H54 (cell line): Measurements from ENCODE around the gene DLG2.

Experiments used
- DNase-seq: peaks from one replicate; pipeline ENCODE4 v3.0.0; 2011; ENCODE audit warnings: low spot score, mixed read lengths; ENCODE audit not compliant: insufficient read length
- FAIRE-seq: peaks from 3 replicates; lab custom pipeline; 2011; peaks lifted over from hg19 to GRCh38; lab: Jason Lieb, UNC
- POLR2A ChIP-seq: IDR thresholded peaks from 2 replicates; pipeline ENCODE4 v1.6.1; 2011; ENCODE audit warnings: low read depth, mild to moderate bottlenecking, low read length

Gene DLG2

GRCh38 chr11:84829162-84829561 is 798.0 kb downstream of the DLG2 start:
- no peak for DNase-seq
- FAIRE-seq: no peak
- no peak for TF ChIP-seq POLR2A

DNA sequence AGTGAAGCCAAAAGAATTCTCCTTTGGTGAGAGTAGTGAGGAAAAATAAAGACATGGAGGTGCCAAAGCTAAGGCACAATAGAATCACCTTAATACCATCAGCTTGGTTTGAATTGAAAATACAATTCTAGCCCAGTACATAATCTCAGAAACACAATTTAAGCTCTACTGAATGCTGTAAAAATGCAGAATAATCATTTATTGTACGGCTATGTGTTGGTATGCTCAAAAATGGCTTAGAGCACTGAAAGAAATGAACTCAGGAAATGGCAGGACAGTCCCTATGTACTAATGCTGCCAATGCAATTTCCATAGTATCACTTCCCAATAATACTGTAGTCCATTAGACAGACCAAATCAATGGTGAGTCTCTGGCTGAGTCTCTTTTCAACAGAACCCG is 798.5 kb downstream of the DLG2 start:
- TF ChIP-seq POLR2A: no peak
- DNase-seq: no peak
- no peak for FAIRE-seq

- no peak for TF ChIP-seq POLR2A
- no peak for DNase-seq
- no peak for FAIRE-seq
These were observed 802.0 kb downstream of the DLG2 start for GRCh38 chr11:84825106-84825660.

- no peak for TF ChIP-seq POLR2A
- DNase-seq: no peak
- no peak for FAIRE-seq
These were observed 802.5 kb downstream of the DLG2 start for GRCh38 chr11:84824624-84825023.

GRCh38 chr11:84819537-84819936 is 807.6 kb downstream of the DLG2 start:
- DNase-seq (no peak), FAIRE-seq (no peak)
- TF ChIP-seq POLR2A: no peak

- FAIRE-seq: no peak
- no peak for TF ChIP-seq POLR2A
- DNase-seq: no peak
These were observed 808.0 kb downstream of the DLG2 start for GRCh38 chr11:84819128-84819527.

- DNase-seq (peak; percentile 2), FAIRE-seq (peak; percentile 62)
- no peak for TF ChIP-seq POLR2A
These were observed 809.1 kb downstream of the DLG2 start for GRCh38 chr11:84817998-84818397.

- no peak for FAIRE-seq
- TF ChIP-seq POLR2A: no peak
- DNase-seq: no peak
These were observed 814.6 kb downstream of the DLG2 start for GRCh38 chr11:84812471-84812969.

GRCh38 chr11:84806354-84806753 is 820.8 kb downstream of the DLG2 start:
- no peak for TF ChIP-seq POLR2A
- FAIRE-seq (no peak), DNase-seq (no peak)

GRCh38 chr11:84804041-84804440 is 823.1 kb downstream of the DLG2 start:
- DNase-seq (no peak), FAIRE-seq (no peak)
- no peak for TF ChIP-seq POLR2A

GRCh38 chr11:84800755-84801346 is 826.3 kb downstream of the DLG2 start:
- TF ChIP-seq POLR2A: no peak
- DNase-seq (peak; percentile 13), FAIRE-seq (peak; percentile 50)

GRCh38 chr11:84799112-84799511 is 828.0 kb downstream of the DLG2 start:
- no peak for TF ChIP-seq POLR2A
- no peak for FAIRE-seq
- DNase-seq: no peak

DNA sequence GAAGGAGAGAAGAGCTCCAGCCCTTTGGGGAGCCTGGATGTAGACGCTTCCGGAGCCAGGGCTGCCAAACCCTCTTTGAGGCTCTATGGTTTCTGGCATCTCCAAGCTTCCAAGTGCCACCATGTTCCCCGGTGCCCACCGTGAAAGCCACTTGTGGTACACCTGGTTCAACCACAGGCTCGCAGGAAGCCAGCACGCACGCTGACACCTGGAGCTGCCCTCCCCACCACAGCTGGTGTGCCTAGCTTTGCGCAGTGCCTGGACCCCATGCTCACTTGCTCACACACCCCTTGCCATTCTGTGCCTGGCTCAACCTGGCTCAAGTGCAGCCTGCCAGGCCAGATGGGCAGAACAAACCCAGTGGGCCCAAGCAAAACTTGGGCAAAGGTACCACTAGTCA is 831.4 kb downstream of the DLG2 start:
- TF ChIP-seq POLR2A: no peak
- FAIRE-seq: no peak

DNA sequence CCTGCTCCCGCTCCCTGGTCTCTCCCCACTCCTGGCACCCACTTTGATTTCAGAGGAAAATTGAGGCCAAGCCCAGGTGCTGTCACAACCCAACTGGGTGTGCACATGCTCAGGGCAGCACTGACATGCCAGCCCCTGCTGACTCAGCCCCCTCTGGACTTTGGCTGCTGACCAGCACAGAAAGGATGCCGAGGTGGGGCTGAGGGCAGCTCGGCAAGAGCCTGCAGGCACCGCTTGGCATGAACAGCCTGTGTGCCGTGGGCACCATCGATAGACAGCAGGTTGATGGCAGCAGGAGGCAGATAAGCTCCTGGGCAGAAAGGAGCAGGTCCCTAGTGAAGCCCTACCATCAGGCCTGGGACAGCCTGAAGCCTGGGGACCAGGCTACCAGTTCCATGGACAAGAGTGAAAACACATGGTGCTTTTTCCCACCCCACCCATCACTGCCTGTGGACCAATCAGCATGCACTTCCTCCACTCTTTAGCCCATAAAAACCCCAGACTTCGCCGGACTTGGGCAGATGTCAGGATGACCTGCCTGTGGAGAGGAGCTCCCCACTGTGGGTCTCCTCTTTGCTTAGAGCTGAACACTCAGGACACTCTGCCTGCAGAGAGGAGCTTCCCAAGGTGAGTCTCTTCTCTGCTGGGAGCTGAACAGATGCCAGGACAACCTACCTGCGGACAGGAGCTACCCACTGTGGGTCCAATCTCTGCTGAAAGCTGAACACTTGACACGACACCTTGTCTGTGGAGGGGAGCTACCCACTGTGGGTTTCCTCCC is 832.3 kb downstream of the DLG2 start:
- FAIRE-seq: no peak
- no peak for DNase-seq
- TF ChIP-seq POLR2A: no peak

More for the DNA sequence above, 831.4 kb downstream of the DLG2 start:
- DNase-seq: no peak
